ENCODE results near the gene TTC21B. TPM values are rescaled to one million over a fixed set of nuclear protein-coding genes. Genes with fewer than 3 reads are reported as not detected.

TTC21B gene
- polyA plus RNA-seq, 5 donors = 29.9 to 49.6 (median 43.9) TPM

- DNase-seq = no peak
Measured at GRCh38 chr2:165927774-165928173, 25.8 kb downstream of the TTC21B start.

- no peak for DNase-seq
Measured at GRCh38 chr2:165927353-165927752, 26.2 kb downstream of the TTC21B start.

- DNase-seq = no peak
Measured at GRCh38 chr2:165924946-165925345, 28.6 kb downstream of the TTC21B start.

- DNase-seq = no peak
Measured at GRCh38 chr2:165920748-165921147, 32.8 kb downstream of the TTC21B start.

- DNase-seq = no peak
Measured at GRCh38 chr2:165913636-165914035, 39.9 kb downstream of the TTC21B start.

- DNase-seq = no peak
Measured at GRCh38 chr2:165911981-165912380, 41.6 kb downstream of the TTC21B start.

GRCh38 chr2:165911231-165911630, 42.3 kb downstream of the TTC21B start:
- DNase-seq = no peak

- no peak for DNase-seq
Measured at GRCh38 chr2:165909466-165909865, 44.1 kb downstream of the TTC21B start.

GRCh38 chr2:165905854-165906253, 47.7 kb downstream of the TTC21B start:
- no peak for DNase-seq

DNA sequence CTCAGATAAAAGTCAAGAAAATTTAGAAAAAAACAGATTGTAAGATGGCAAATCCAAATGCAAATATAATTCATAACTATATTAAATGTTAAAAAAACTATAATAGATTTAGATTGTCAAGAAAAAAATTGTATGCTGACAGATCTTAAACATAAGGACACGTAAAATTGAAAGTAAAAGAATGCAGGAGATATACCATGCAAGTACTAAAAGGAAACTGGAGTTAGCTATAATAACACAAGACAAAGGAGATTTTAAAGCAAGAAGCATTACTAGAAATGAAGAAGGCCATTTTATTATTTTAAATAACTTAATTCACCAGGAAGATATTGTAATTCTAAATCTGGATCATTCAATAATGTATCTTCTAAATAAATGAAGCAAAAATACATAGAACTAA, 48.3 kb downstream of the TTC21B start:
- no peak for DNase-seq

DNA sequence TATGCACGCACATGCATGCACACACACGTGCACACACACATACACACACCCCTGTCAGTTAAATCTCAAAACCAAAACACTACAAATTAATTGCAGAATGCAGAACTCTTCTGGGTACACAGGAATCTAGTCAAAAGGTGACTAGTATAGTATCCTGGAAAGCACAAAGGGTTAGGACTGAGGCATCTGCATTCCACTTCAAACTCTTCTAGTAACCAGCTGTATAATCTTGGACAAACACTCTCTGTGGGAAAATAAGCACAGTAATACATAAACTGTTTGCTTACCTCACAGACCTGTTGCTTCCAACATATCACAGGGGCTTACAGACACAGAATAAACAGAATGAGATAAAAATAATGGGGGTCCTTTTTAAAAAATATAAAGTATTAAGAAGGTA, 49.1 kb downstream of the TTC21B start:
- no peak for DNase-seq

- DNase-seq = no peak
Measured at GRCh38 chr2:165903406-165903805, 50.2 kb downstream of the TTC21B start.

DNA sequence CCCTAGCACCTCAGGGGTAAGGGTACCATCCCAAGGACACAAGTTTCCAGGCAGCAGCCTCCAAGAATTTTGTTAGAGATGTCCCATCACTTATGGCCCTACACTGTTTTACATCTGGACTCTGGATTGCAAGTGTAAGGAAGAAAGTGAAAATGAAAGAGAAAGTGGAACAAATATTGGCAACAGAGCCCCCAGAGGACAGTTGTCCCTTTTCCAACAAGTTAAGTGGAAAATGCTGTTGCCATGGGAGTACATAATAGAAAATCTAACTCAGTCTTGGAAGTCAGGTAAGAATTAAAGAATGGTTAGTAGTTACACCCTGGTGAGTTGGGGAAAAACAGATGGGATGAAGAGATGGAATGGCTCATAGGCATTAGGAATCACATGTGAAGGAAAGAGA, 50.6 kb downstream of the TTC21B start:
- DNase-seq = peak in 1 of 2 donors; percentile 19

DNA sequence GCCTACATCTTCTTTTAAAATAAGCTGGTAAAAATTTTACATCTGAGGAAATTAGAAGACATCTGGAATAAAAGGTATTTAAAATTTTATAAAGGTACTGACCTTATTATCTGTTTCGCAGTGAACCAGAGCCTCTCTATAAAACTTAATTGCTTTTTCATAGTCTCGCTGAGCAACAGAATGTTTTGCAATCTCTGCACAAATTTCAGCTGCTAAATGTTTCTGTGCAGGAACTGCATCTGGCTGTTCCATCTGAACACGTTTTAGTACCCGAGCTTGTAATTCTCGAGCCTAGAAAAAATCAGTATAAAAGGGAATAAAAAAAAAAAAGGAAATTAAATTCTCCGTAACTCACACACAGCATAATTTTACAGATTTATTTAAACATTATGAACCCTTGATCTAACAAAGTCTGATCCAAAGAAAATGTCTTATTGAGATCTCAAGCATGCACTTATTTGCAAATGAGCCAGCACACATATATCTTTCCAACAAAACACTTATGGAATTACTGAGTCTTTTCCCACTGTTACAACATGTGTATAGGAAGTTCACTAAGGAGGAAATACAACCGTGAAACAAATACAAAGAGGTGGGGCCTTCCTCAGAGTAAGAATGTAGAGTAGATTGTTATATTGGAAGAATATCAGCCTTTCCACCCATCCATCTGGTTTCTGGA, 51.8 kb downstream of the TTC21B start:
- DNase-seq = no peak

DNA sequence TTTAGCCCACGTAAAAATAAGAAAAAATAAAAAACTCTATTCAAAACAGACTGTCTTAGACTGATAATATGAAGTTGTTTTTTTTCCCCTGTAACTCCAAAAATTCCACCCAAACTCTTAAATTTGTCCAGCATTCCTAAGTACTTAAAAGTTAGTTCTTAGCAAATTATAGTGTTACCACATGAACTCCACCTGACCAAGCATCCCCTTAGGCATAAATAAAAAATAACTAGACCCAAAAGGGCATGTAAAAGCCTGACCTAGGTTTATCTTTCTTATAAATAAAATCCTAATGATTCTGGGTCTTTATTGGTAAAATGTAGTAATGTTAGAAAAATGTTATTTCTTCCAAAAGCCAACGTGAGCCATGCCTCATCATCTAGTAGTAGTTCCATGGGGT, 54.3 kb downstream of the TTC21B start:
- no peak for DNase-seq

DNA sequence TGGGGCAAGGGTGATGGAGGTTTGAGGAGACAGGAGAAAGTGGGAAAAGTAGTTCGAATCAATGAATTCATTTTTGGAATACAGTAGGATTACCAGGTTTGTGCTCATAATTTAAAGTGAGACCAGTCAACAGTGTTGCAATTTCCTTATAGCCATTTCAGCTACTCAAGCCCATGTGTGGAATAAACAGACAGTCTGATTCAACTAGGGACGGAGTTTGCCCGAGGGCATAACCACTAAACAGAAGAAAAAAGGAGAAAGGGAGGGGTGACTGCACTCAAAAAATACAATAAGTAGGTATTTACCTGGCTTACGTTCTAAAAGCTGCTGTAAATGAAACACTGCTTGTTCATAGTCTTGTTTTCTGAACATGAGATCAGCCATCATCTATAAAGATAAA, 55.2 kb downstream of the TTC21B start:
- DNase-seq = no peak

GRCh38 chr2:165897726-165898125, 55.9 kb downstream of the TTC21B start:
- no peak for DNase-seq

GRCh38 chr2:165897074-165897473, 56.5 kb downstream of the TTC21B start:
- DNase-seq = no peak

GRCh38 chr2:165895974-165896373, 57.6 kb downstream of the TTC21B start:
- DNase-seq = no peak

- DNase-seq = no peak
Measured at GRCh38 chr2:165893556-165893955, 60.0 kb downstream of the TTC21B start.

DNA sequence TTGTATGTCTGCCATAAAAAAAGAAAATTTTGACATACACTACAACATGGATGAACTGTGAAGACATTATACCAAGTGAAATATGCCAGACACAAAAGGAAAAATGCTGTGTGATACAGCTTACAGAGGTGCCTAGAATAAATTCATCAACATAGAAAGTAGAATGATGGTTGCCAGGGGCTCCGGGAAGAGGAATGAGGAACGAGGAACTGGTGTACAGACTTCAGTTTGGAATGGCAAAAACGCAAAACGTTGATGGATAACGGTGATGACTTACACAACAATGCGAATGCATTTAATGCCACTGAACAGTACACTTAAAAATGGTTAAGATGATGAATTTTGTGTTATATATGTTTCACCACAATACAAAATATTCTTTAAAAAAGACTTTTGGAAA, 61.0 kb downstream of the TTC21B start:
- DNase-seq = no peak

DNA sequence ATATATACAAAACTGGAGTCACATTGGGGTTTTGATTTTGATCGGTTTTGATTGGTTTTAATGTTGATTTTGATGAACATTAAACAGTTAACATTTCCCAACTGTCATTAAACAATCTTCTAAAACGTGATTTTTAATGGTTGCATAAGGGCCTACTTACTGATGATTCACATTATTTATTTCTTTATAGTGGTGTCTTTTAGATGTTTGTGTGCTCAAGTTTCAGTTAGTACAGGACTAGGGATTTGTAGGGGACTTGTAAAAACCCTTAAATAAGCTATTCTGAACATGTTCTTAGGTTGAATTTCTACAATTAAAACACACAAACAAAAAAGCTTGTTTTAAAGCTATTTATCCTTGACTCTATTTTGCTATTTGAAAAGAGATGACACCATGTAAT, 61.6 kb downstream of the TTC21B start:
- DNase-seq = no peak

DNA sequence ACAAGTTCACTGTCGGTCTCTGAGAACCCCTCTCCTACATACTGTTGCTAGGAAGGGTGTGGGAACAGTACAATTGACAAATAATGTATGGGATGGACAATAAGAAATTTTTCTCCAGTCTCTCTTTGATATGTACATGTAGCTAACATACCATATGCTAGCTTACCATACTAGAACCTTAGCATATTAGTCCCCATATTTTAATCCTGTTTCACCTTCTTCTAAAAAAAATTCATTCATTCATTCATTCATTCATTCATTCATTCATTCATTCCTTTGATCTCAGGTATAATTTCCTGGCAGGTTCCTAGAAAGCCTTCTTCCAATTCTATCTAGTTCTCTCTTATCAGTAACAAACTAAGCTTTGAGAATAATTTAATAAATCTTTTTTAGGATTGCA, 62.2 kb downstream of the TTC21B start:
- no peak for DNase-seq

DNA sequence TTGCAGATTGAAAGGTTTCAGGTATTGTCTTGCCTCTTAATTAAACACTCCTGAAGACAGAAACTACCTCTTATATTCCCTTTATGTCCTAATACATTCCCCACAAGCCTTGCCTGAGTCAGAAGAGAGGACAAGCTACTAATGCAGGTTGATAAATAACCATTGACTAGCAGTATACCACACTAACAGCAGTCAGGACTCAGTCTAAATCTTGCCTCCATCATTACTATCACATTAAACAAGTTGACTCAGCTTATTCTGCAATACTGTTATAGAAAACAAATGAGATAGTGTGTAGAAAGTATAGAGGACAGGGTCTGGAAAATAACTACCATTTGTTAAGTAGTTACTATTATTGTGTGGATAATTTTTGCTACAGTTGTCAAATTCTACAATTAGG, 63.8 kb downstream of the TTC21B start:
- DNase-seq = no peak
